Hepatocyte (in vitro differentiated cells): Measurements from ENCODE around the gene CLK3. TPM values are rescaled to one million over a fixed set of nuclear protein-coding genes. Genes with fewer than 3 reads are reported as not detected.
"Not testable (repeated sequence)": the region's sequence is repeated elsewhere in the genome, so short reads cannot be mapped to it uniquely, and the experiment has no call there.

Source experiments
- DNase-seq: peaks from one replicate; pipeline ENCODE4 v3.0.0-alpha.2; 2016; ENCODE audit warnings: low spot score
- H2AFZ ChIP-seq: fragments of 200-600 bp; sonication (generic); 2 replicates; pipeline ENCODE4 v1.6.0; 2016; ENCODE audit warnings: antibody characterized with exemption, mild to moderate bottlenecking
- H3K27ac ChIP-seq: fragments of 200-600 bp; sonication (generic); 2 replicates; pipeline ENCODE4 v1.5.1; 2016; ENCODE audit warnings: mild to moderate bottlenecking
- H3K27me3 ChIP-seq: fragments of 200-600 bp; sonication (generic); 2 replicates; pipeline ENCODE4 v1.6.1; 2016
- H3K36me3 ChIP-seq: fragments of 200-600 bp; sonication (generic); replicated peaks from 2 replicates; pipeline ENCODE4 v1.5.1; 2016; ENCODE audit warnings: low read depth; ENCODE audit not compliant: insufficient read depth
- H3K4me1 ChIP-seq: fragments of 200-600 bp; sonication (generic); 2 replicates; pipeline ENCODE4 v1.5.1; 2016; ENCODE audit warnings: mild to moderate bottlenecking, moderate library complexity; ENCODE audit not compliant: insufficient read depth
- H3K4me2 ChIP-seq: fragments of 200-600 bp; sonication (generic); 2 replicates; pipeline ENCODE4 v1.6.0; 2016
- H3K4me3 ChIP-seq: fragments of 200-600 bp; sonication (generic); 2 replicates; pipeline ENCODE4 v1.5.1; 2016; ENCODE audit warnings: mild to moderate bottlenecking
- H3K79me2 ChIP-seq: fragments of 200-600 bp; sonication (generic); 2 replicates; pipeline ENCODE4 v1.6.0; 2017; ENCODE audit warnings: mild to moderate bottlenecking
- H3K9me2 ChIP-seq: fragments of 200-600 bp; sonication (generic); replicated peaks from 2 replicates; pipeline ENCODE4 v1.6.0; 2017; ENCODE audit warnings: mild to moderate bottlenecking; ENCODE audit not compliant: insufficient read depth
- H3K9me3 ChIP-seq: fragments of 200-600 bp; sonication (generic); 2 replicates; pipeline ENCODE4 v1.5.1; 2016; ENCODE audit warnings: low read depth, mild to moderate bottlenecking
- H4K20me1 ChIP-seq: fragments of 200-600 bp; sonication (generic); 2 replicates; pipeline ENCODE4 v1.6.0; 2016; ENCODE audit warnings: mild to moderate bottlenecking; ENCODE audit not compliant: insufficient read depth, poor library complexity, severe bottlenecking
- EZH2 ChIP-seq: fragments of 200-600 bp; sonication (generic); IDR thresholded peaks from 2 replicates; pipeline ENCODE4 v1.6.1; 2016; ENCODE audit warnings: antibody characterized with exemption, mild to moderate bottlenecking, borderline replicate concordance
- EZH2phosphoT487 ChIP-seq: fragments of 200-600 bp; sonication (generic); IDR thresholded peaks from one replicate; pipeline ENCODE4 v1.6.1; 2018; ENCODE audit warnings: antibody characterized with exemption, mild to moderate bottlenecking, low read depth, moderate library complexity; ENCODE audit not compliant: unreplicated experiment, severe bottlenecking
- WGBS: methylation state at CpG from one replicate; pipeline ENCODE4 v1.1.6; 2016; ENCODE audit warnings: low lambda C conversion rate; ENCODE audit errors: missing lambda C conversion rate; 5-methylcytosine and 5-hydroxymethylcytosine counted together
- polyA plus RNA-seq: library from polyadenylated mRNA; unstranded; fragments of >200 nt; fragmentation: Nextera tagmentation; extraction: Ambion mirVana; gene quantifications from 2 replicates; pipeline ENCODE4 v1.2.1, GENCODE V29; 2016
- total RNA-seq: library from RNA; depleted of rRNA; stranded (reverse); fragments of >200 nt; gene quantifications from 2 replicates; pipeline ENCODE4 v1.2.3, GENCODE V29; 2014
- TF ChIP-seq, protein P1 (sequence below): fragments of 200-600 bp; sonication (generic); IDR thresholded peaks from 2 replicates; pipeline ENCODE4 v1.5.1; 2016; ENCODE audit warnings: antibody characterized with exemption, mild to moderate bottlenecking; ENCODE audit not compliant: poor library complexity

The CLK3 gene
- total and polyA plus RNA-seq, 2 experiments from 2014 or later, result 69.0 to 71.3 TPM

- Histone ChIP-seq H3K4me3 (no peak overlapping the region), H3K27me3 (no peaks in the 10 kb centered on the region), H3K27ac (no peak overlapping the region), H3K4me2 (no peak overlapping the region), H4K20me1 (no peaks in the 10 kb centered on the region), H3K79me2 (no peaks in the 10 kb centered on the region), H2AFZ (no peak overlapping the region), H3K4me1 (no peaks in the 10 kb centered on the region), H3K36me3 (no peaks in the 10 kb centered on the region), H3K9me3 (no peaks in the 10 kb centered on the region), H3K9me2 (no peaks in the 10 kb centered on the region)
- DNase-seq, result no peak
- 93% methylated on average over 7 of the region's 7 CpGs for WGBS
- TF ChIP-seq, protein P1, sequence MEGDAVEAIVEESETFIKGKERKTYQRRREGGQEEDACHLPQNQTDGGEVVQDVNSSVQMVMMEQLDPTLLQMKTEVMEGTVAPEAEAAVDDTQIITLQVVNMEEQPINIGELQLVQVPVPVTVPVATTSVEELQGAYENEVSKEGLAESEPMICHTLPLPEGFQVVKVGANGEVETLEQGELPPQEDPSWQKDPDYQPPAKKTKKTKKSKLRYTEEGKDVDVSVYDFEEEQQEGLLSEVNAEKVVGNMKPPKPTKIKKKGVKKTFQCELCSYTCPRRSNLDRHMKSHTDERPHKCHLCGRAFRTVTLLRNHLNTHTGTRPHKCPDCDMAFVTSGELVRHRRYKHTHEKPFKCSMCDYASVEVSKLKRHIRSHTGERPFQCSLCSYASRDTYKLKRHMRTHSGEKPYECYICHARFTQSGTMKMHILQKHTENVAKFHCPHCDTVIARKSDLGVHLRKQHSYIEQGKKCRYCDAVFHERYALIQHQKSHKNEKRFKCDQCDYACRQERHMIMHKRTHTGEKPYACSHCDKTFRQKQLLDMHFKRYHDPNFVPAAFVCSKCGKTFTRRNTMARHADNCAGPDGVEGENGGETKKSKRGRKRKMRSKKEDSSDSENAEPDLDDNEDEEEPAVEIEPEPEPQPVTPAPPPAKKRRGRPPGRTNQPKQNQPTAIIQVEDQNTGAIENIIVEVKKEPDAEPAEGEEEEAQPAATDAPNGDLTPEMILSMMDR, result no peak
- TF ChIP-seq EZH2phosphoT487 (no peak), EZH2 (no peak)
These were observed 22.5 kb upstream of the CLK3 start for GRCh38 chr15:74593122-74593521.

GRCh38 chr15:74594455-74594854 is 21.2 kb upstream of the CLK3 start:
- Histone ChIP-seq H3K4me2 (no peak overlapping the region), H2AFZ (no peak overlapping the region), H3K27ac (no peak overlapping the region), H3K4me1 (no peaks in the 10 kb centered on the region), H3K27me3 (no peaks in the 10 kb centered on the region), H3K36me3 (no peaks in the 10 kb centered on the region), H3K4me3 (no peak overlapping the region), H3K9me3 (no peaks in the 10 kb centered on the region), H3K79me2 (no peaks in the 10 kb centered on the region), H3K9me2 (no peaks in the 10 kb centered on the region), H4K20me1 (no peaks in the 10 kb centered on the region)
- TF ChIP-seq, protein P1, result no peak
- TF ChIP-seq EZH2 (no peak), EZH2phosphoT487 (no peak)
- 100% methylated on average over 4 of the region's 4 CpGs for WGBS
- DNase-seq, result no peak

GRCh38 chr15:74595271-74595670 is 20.4 kb upstream of the CLK3 start:
- DNase-seq, result no peak
- H3K9me3 ChIP-seq, result no peaks in the 10 kb centered on the region
- H3K36me3 ChIP-seq, result no peaks in the 10 kb centered on the region
- no peak overlapping the region for H2AFZ ChIP-seq
- TF ChIP-seq EZH2phosphoT487 (no peak), EZH2 (no peak)
- TF ChIP-seq, protein P1, result no peak
- H3K27ac ChIP-seq, result no peak overlapping the region
- H3K4me3 ChIP-seq, result no peak overlapping the region
- no peaks in the 10 kb centered on the region for H3K4me1 ChIP-seq
- H3K4me2 ChIP-seq, result no peak overlapping the region
- H3K9me2 ChIP-seq, result no peaks in the 10 kb centered on the region
- no peaks in the 10 kb centered on the region for H3K27me3 ChIP-seq
- 99% methylated on average over 5 of the region's 5 CpGs for WGBS
- no peaks in the 10 kb centered on the region for H4K20me1 ChIP-seq
- H3K79me2 ChIP-seq, result no peaks in the 10 kb centered on the region

GRCh38 chr15:74596736-74597135 is 18.9 kb upstream of the CLK3 start:
- not testable (repeated sequence) for H3K36me3 ChIP-seq, H2AFZ ChIP-seq, H3K4me1 ChIP-seq, DNase-seq, H3K4me3 ChIP-seq, H3K79me2 ChIP-seq, H3K4me2 ChIP-seq, H3K27ac ChIP-seq, H3K9me2 ChIP-seq, H3K9me3 ChIP-seq, H3K27me3 ChIP-seq, H4K20me1 ChIP-seq
- WGBS, result 83% methylated on average over 4 of the region's 11 CpGs

- not testable (repeated sequence) for H3K27me3 ChIP-seq, H3K4me1 ChIP-seq, H3K79me2 ChIP-seq, H3K9me2 ChIP-seq, DNase-seq, H3K27ac ChIP-seq, H3K4me2 ChIP-seq, H2AFZ ChIP-seq, H3K36me3 ChIP-seq, H3K9me3 ChIP-seq, H4K20me1 ChIP-seq, H3K4me3 ChIP-seq
- 87% methylated on average over 14 of the region's 16 CpGs for WGBS
These were observed 18.4 kb upstream of the CLK3 start for GRCh38 chr15:74597146-74597705.
